Measurements from ENCODE around the gene NTM. TPM values are rescaled to one million over a fixed set of nuclear protein-coding genes. Genes with fewer than 3 reads are reported as not detected.
A peak's percentile ranks its signal among the peaks of the same experiment; 100 is the strongest.

Gene NTM
- total RNA-seq, 1 experiment from 2014 or later = 0.73 TPM

- no TSS peak for BruUV-seq (replicated peaks)
- CTCF ChIA-PET = no interaction called here
Observed at GRCh38 chr11:131670876-131671275, 300.5 kb downstream of the NTM start.

GRCh38 chr11:131671320-131671719 lies 300.9 kb downstream of the NTM start:
- Mint-ChIP-seq H3K36me3 (ENCODE audit: insufficient read depth, unreplicated experiment) (peaks cover 5% of the 10 kb centered on the region), H3K9me3 (ENCODE audit: unreplicated experiment) (no peaks in the 10 kb centered on the region), H3K27ac (ENCODE audit: unreplicated experiment) (no peak overlapping the region), H3K4me1 (ENCODE audit: low read depth, unreplicated experiment) (no peaks in the 10 kb centered on the region), H3K4me3 (ENCODE audit: unreplicated experiment) (no peak overlapping the region), H3K27me3 (ENCODE audit: insufficient read depth, unreplicated experiment) (peaks cover 18% of the 10 kb centered on the region)
- BruUV-seq (replicated peaks) = no TSS peak
- POLR2A ChIA-PET = no interaction called here
- Histone ChIP-seq H3K4me1 (no peaks in the 10 kb centered on the region), H3K36me3 (ENCODE audit: control insufficient read depth, insufficient read depth, low read length) (no peaks in the 10 kb centered on the region), H3K4me3 (ENCODE audit: low read depth, low read length) (no peak overlapping the region), H3K9me3 (no peaks in the 10 kb centered on the region), H3K27me3 (replicated peaks; ENCODE audit: control insufficient read depth, insufficient read depth, low read length) (no peaks in the 10 kb centered on the region)
- CTCF ChIA-PET = no interaction called here
- no peak for TF ChIP-seq CTCF (IDR thresholded peaks at IDR 0.05; ENCODE audit: insufficient read depth in 1 of 2, low read depth in 1 of 2, low read length in 1 of 2, severe bottlenecking in 1 of 2, unreplicated experiment in 1 of 2)
- intact Hi-C loops (cut with micrococcal nuclease; ENCODE audit: unreplicated experiment) = loop anchor here (10.0 kb wide), 1 partner anchor 207 kb away; no protein-coding TSS in a partner anchor
- DNase-seq = peak in 1 of 2 experiments; percentile 28

More at GRCh38 chr11:131670876-131671275, 300.5 kb downstream of the NTM start:
- no peaks in the 10 kb centered on the region for H3K9me3 ChIP-seq
- Mint-ChIP-seq H3K36me3 (ENCODE audit: insufficient read depth, unreplicated experiment) (peaks cover 5% of the 10 kb centered on the region), H3K4me3 (ENCODE audit: unreplicated experiment) (no peak overlapping the region), H3K27ac (ENCODE audit: unreplicated experiment) (no peak overlapping the region), H3K27me3 (ENCODE audit: insufficient read depth, unreplicated experiment) (peaks cover 15% of the 10 kb centered on the region), H3K9me3 (ENCODE audit: unreplicated experiment) (no peaks in the 10 kb centered on the region), H3K4me1 (ENCODE audit: low read depth, unreplicated experiment) (no peaks in the 10 kb centered on the region)
- no peaks in the 10 kb centered on the region for H3K27me3 ChIP-seq (replicated peaks; ENCODE audit: control insufficient read depth, insufficient read depth, low read length)
- intact Hi-C loops (cut with micrococcal nuclease; ENCODE audit: unreplicated experiment) = loop anchor here (10.0 kb wide), 1 partner anchor 206 kb away; no protein-coding TSS in a partner anchor
- POLR2A ChIA-PET = no interaction called here
- DNase-seq = peak in 1 of 2 experiments; percentile 32
- H3K4me1 ChIP-seq = no peaks in the 10 kb centered on the region
- TF ChIP-seq CTCF (IDR thresholded peaks at IDR 0.05; ENCODE audit: insufficient read depth in 1 of 2, low read depth in 1 of 2, low read length in 1 of 2, severe bottlenecking in 1 of 2, unreplicated experiment in 1 of 2) = no peak
- no peaks in the 10 kb centered on the region for H3K36me3 ChIP-seq (ENCODE audit: control insufficient read depth, insufficient read depth, low read length)
- H3K4me3 ChIP-seq (ENCODE audit: low read depth, low read length) = no peak overlapping the region

GRCh38 chr11:131671734-131672133 lies 301.3 kb downstream of the NTM start:
- Mint-ChIP-seq H3K36me3 (ENCODE audit: insufficient read depth, unreplicated experiment) (peaks cover 5% of the 10 kb centered on the region), H3K4me3 (ENCODE audit: unreplicated experiment) (no peak overlapping the region), H3K27ac (ENCODE audit: unreplicated experiment) (no peak overlapping the region), H3K27me3 (ENCODE audit: insufficient read depth, unreplicated experiment) (peaks cover 18% of the 10 kb centered on the region), H3K9me3 (ENCODE audit: unreplicated experiment) (no peaks in the 10 kb centered on the region), H3K4me1 (ENCODE audit: low read depth, unreplicated experiment) (no peaks in the 10 kb centered on the region)
- no TSS peak for BruUV-seq (replicated peaks)
- Histone ChIP-seq H3K4me3 (ENCODE audit: low read depth, low read length) (no peak overlapping the region), H3K27me3 (replicated peaks; ENCODE audit: control insufficient read depth, insufficient read depth, low read length) (no peaks in the 10 kb centered on the region), H3K36me3 (ENCODE audit: control insufficient read depth, insufficient read depth, low read length) (no peaks in the 10 kb centered on the region), H3K9me3 (no peaks in the 10 kb centered on the region), H3K4me1 (no peaks in the 10 kb centered on the region)
- POLR2A ChIA-PET = no interaction called here
- CTCF ChIA-PET = no interaction called here
- DNase-seq = no peak
- peak; percentile 18 to 24 for TF ChIP-seq CTCF (IDR thresholded peaks at IDR 0.05; ENCODE audit: insufficient read depth in 1 of 2, low read depth in 1 of 2, low read length in 1 of 2, severe bottlenecking in 1 of 2, unreplicated experiment in 1 of 2)
- intact Hi-C loops (cut with micrococcal nuclease; ENCODE audit: unreplicated experiment) = loop anchor here (10.0 kb wide), 1 partner anchor 207 kb away; no protein-coding TSS in a partner anchor

All from Caco-2 (cell line).